ENCODE data around the gene RTKN2.
A peak's percentile ranks its signal among the peaks of the same experiment; 100 is the strongest.

RTKN2 gene

DNA sequence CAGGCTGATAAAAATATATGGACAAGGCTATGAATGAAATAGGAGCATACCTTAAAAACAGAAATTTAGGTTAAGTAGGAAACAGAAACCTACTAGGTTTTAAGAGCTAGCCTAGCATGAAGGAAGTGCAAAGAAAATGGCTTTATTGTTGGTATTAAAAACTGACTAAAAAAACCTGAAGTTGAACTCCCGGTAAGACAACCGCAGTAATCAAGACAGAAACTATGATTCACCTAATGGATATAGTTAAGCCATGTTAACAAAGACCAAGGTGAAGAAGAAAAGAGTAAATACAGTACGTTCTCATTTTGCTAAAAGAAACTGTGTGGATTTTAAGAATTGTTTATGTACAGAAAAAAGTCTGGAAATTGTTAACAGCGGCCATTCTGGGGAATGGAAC is 2.5 kb downstream of the RTKN2 start:
- Histone ChIP-seq H3K27me3 (ENCODE audit: insufficient read depth, poor library complexity, severe bottlenecking) (peaks cover 47% of the 10 kb centered on the region), H3K27ac (replicated peaks) (no peak overlapping the region), H3K4me3 (replicated peaks; ENCODE audit: insufficient read depth, low read length) (no peak overlapping the region)
- DNase-seq (ENCODE audit: low read depth in 1 of 2, low spot score in 1 of 2) = no peak
- TF ChIP-seq, protein P1, sequence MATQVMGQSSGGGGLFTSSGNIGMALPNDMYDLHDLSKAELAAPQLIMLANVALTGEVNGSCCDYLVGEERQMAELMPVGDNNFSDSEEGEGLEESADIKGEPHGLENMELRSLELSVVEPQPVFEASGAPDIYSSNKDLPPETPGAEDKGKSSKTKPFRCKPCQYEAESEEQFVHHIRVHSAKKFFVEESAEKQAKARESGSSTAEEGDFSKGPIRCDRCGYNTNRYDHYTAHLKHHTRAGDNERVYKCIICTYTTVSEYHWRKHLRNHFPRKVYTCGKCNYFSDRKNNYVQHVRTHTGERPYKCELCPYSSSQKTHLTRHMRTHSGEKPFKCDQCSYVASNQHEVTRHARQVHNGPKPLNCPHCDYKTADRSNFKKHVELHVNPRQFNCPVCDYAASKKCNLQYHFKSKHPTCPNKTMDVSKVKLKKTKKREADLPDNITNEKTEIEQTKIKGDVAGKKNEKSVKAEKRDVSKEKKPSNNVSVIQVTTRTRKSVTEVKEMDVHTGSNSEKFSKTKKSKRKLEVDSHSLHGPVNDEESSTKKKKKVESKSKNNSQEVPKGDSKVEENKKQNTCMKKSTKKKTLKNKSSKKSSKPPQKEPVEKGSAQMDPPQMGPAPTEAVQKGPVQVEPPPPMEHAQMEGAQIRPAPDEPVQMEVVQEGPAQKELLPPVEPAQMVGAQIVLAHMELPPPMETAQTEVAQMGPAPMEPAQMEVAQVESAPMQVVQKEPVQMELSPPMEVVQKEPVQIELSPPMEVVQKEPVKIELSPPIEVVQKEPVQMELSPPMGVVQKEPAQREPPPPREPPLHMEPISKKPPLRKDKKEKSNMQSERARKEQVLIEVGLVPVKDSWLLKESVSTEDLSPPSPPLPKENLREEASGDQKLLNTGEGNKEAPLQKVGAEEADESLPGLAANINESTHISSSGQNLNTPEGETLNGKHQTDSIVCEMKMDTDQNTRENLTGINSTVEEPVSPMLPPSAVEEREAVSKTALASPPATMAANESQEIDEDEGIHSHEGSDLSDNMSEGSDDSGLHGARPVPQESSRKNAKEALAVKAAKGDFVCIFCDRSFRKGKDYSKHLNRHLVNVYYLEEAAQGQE (IDR thresholded peaks at IDR 0.05; ENCODE audit: insufficient replicate concordance, low read depth) = no peak
- TF ChIP-seq SPI1 (IDR thresholded peaks at IDR 0.05; ENCODE audit: borderline replicate concordance, low read depth) = no peak
- no peak for TF ChIP-seq POLR2AphosphoS5 (IDR thresholded peaks at IDR 0.05; ENCODE audit: low read depth)
- no peak for TF ChIP-seq GABPA (IDR thresholded peaks at IDR 0.05; ENCODE audit: low read depth)
- TF ChIP-seq CTCF (IDR thresholded peaks at IDR 0.05; ENCODE audit: insufficient read depth, low read length) = no peak

DNA sequence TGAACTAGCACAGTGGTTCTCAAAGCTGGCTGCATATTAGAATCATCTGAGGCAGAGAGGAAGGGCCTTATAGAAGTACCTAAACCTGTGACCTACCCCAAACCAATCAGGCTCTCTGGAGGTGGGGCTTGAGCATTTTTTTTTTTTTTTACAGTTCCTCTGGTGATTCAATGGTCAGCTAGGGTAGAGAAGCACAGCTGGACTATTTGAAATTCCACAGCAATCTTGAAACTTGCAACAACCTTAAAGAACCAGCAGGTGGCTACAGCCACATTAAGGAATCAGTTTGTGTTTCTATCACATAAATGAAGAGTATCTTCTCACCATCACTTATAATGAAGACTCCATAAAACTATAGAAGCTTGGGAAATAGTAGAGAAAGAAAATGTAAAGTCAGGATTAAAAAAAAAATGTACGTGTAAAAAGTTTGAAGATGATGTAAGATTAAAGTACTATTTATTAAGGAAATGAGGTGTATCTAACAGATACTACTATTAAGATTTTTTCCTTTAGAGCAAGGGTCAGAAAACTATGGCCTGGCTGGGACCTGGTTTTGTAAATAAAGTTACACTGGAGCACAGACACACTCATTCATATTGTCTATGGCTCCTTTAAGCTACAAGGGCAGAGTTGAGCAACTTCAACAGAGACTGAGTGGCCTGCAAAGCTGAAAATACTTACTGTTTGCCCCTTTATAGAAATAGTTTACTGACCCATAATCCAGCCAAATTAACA is 3.8 kb downstream of the RTKN2 start:
- DNase-seq (ENCODE audit: low read depth in 1 of 2, low spot score in 1 of 2) = peak in 1 of 2 experiments; percentile 12
- TF ChIP-seq CTCF (IDR thresholded peaks at IDR 0.05; ENCODE audit: insufficient read depth, low read length) = peak; percentile 35
- TF ChIP-seq SPI1 (IDR thresholded peaks at IDR 0.05; ENCODE audit: borderline replicate concordance, low read depth) = no peak
- TF ChIP-seq POLR2AphosphoS5 (IDR thresholded peaks at IDR 0.05; ENCODE audit: low read depth) = no peak
- no peak for TF ChIP-seq GABPA (IDR thresholded peaks at IDR 0.05; ENCODE audit: low read depth)
- TF ChIP-seq, protein P1 (IDR thresholded peaks at IDR 0.05; ENCODE audit: insufficient replicate concordance, low read depth) = no peak
- Histone ChIP-seq H3K27me3 (ENCODE audit: insufficient read depth, poor library complexity, severe bottlenecking) (peaks cover 40% of the 10 kb centered on the region), H3K27ac (replicated peaks) (no peak overlapping the region), H3K4me3 (replicated peaks; ENCODE audit: insufficient read depth, low read length) (no peak overlapping the region)

GRCh38 chr10:62264126-62264525 is 4.5 kb downstream of the RTKN2 start:
- no peak overlapping the region for H3K27ac ChIP-seq (replicated peaks)
- TF ChIP-seq, protein P1 (IDR thresholded peaks at IDR 0.05; ENCODE audit: insufficient replicate concordance, low read depth) = no peak
- TF ChIP-seq POLR2AphosphoS5 (IDR thresholded peaks at IDR 0.05; ENCODE audit: low read depth) = no peak
- TF ChIP-seq CTCF (IDR thresholded peaks at IDR 0.05; ENCODE audit: insufficient read depth, low read length) = no peak
- no peak for TF ChIP-seq SPI1 (IDR thresholded peaks at IDR 0.05; ENCODE audit: borderline replicate concordance, low read depth)
- no peak for TF ChIP-seq GABPA (IDR thresholded peaks at IDR 0.05; ENCODE audit: low read depth)

More at GRCh38 chr10:62264126-62264525, 4.5 kb downstream of the RTKN2 start:
- H3K4me3 ChIP-seq (replicated peaks; ENCODE audit: insufficient read depth, low read length) = no peak overlapping the region
- no peak for DNase-seq (ENCODE audit: low read depth in 1 of 2, low spot score in 1 of 2)
- H3K27me3 ChIP-seq (ENCODE audit: insufficient read depth, poor library complexity, severe bottlenecking) = peaks cover 34% of the 10 kb centered on the region

All from HL-60 (cell line).